Skin of body (tissue), 2 donors: ENCODE data around the gene SPTBN4. TPM values are rescaled to one million over a fixed set of nuclear protein-coding genes. Genes with fewer than 3 reads are reported as not detected.
"Not testable (repeated sequence)": the region's sequence is repeated elsewhere in the genome, so short reads cannot be mapped to it uniquely, and the experiment has no call there.

Source experiments
- DNase-seq: peaks from one replicate; lab custom pipeline; 2025; lab: John Stamatoyannopoulos, UW
- total RNA-seq: library from RNA; depleted of rRNA; stranded (reverse); fragments of >200 nt; gene quantifications from one replicate; pipeline ENCODE4 v1.2.3, GENCODE V29; 2014

The SPTBN4 gene
- total RNA-seq, 1 donor from 2014 or later = 1.2 TPM

DNA sequence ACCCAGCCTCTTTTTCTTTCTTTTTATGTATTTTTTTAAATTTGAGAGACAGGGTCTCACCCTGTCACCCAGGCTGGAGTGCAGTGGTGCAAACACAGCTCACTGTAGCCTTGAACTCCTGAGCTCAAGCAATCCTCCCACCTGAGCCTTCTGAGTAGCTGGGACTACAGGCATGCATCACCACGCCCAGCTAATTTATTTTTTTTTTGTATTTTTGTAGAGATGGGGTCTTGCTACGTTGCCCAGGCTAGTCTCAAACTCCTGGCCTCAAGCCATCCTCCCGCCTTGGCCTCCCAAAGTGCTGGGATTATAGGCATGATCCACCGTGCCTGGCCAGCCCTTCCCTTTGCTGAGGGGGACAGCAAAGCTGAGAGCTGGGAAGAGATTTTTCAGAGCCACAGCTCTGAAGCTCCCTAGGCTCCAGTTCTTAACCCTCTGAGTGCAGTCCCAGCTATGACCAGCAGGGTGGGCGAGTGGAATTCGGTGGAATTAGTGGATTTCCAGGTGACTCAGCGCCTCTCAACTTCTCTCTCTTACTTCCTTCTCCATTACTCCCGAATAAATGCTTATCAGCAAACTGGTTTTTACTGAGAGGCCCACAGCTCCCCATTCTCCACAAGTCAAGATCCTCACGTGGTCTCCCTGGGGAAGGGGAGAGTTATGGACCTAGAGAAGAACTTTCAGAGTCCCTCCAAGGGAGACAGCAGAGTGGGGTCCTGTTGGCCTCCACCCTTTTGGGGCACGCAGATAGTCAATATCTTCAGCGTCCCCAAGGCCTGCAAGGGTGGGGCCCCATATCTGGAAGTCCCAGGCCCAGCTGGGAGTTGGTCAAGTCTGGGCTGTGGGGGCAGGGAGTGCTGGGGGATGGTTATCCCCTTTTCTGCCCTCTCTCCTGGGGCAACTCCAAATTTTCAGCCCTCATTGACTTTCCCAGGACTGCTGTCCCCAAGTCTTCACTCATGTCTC, 2.5 kb upstream of the SPTBN4 start:
- peak; percentile 70 for DNase-seq

- DNase-seq = peak; percentile 55
Measured at GRCh38 chr19:40465025-40465556, 1.7 kb upstream of the SPTBN4 start.

DNA sequence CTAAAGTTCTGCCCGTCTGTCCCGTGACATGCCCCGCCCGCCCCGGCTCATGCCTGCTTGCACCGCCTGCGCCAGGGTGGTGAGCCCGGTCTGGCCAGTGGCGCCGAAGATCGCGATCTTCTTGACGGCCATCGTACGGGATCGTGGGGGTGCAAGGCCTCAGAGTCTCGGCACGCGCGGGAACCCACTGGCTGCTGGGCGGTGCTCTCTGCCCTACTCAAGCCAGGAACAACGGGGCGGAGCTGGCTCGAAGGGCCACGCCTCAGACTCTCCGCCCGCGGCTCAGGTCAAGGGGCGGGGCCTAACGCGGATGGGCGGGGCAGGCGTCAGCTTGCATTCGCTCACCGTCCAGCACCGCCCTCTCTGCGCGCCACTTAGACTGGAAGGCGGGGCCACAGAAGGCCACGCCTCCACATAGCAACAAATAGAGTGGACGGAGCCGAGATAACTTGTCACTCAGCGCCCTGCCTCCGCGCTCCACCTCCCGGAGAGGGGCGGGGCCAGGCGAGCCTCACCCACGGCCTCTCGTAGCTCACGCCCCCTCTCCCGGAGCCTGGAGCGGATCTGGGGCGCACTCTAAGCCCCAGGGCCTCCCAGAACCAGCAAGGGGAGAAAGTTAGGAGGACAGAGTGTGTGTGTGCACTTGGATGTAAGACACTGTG, 1.1 kb upstream of the SPTBN4 start, which contains the start of gene BLVRB:
TSS of gene BLVRB (minus strand) at position 189 of the 662 bp plus-strand sequence. CDS start at position 132, 57 bp downstream.
- peak; percentile 97 for DNase-seq

DNA sequence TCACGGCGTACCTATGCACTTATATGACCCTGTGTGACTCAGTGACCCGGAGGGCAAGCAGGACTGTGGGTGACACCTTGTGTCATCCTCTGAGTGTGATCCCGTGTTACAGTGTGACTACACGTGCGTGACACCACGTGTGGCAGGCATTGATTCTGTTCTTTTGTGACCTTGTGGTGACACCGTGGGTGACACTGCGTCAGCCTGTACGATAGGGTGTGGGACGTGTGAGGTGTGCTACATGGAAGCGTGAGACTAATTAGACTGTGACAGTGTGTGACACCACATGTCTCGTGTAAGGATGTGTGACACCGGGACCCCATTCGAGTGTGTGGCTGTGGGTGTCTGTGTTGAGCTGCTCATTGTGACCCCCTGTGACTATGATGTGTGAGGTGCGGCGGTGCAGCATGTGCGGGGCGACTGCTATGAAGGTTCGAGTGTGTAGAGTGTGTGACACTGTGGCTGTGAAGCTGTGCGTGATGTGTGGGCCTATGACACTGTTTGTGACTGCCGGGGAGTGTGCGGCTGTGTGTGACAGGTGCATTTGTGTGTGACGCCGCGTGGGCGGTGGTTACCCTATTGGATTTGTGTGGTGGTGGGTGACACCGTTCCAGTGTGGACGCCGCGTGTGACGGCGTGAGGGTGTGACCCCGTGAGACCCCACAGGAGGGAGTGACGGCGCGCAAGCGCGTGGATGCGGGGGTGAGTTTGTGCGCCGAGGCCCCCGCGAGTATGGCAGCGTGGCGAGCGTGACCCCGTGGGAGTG, 399 bp upstream of the SPTBN4 start:
- DNase-seq = peak; percentile 55

GRCh38 chr19:40469011-40469410, 2.2 kb downstream of the SPTBN4 start:
- DNase-seq = no peak

DNA sequence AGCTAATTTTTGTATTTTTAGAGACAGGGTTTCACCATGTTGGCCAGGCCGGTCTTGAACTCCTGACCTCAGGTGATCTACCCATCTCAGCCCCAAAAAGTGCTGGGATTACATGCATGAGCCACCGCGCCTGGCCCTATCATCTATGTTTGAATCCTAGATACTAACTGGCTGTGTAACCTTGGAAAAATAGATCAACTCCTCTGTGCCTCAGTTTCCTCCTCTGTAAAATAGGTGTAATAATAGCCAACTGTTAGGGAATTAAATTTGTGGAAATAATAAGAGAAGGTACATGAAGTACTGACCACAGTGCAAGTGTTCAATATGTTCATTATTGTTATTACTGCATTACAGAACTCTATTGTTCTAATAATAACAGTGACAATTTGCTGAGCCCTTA, 4.3 kb downstream of the SPTBN4 start:
- DNase-seq = no peak

DNA sequence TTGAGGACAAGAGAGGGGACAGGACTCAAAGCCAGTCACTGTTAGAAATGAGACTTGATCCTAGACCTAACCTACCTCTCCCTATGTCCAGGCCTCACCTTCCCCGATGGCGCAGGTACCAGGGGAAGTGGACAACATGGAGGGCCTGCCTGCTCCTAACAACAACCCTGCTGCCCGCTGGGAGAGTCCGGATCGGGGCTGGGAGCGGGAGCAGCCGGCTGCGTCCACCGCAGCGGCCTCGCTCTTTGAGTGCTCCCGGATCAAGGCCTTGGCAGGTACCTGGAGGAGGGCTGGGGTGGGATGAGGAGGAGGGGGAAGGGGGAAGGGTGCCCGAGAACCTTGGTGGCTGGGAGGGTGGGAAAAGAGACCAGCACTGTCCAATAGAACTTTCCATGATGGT, 5.7 kb downstream of the SPTBN4 start:
- DNase-seq = no peak

DNA sequence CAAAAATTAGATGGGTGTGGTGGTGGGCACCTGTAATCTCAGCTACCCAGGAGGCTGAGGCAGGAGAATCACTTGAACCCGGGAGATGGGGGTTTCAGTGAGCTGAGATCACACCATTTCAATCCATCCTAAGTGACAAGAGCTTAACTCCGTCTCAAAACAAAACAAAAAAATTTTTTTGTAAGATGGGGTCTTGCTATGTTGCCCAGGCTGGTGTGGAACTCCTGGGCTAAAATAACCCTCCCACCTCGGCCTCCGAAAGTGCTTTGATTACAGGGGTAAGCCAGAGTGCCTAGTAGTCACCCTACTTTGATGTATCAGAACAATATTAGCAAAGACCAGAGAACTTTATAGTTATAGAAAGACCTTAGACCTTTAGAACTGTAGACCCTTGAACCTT, 7.9 kb downstream of the SPTBN4 start:
- no peak for DNase-seq

DNA sequence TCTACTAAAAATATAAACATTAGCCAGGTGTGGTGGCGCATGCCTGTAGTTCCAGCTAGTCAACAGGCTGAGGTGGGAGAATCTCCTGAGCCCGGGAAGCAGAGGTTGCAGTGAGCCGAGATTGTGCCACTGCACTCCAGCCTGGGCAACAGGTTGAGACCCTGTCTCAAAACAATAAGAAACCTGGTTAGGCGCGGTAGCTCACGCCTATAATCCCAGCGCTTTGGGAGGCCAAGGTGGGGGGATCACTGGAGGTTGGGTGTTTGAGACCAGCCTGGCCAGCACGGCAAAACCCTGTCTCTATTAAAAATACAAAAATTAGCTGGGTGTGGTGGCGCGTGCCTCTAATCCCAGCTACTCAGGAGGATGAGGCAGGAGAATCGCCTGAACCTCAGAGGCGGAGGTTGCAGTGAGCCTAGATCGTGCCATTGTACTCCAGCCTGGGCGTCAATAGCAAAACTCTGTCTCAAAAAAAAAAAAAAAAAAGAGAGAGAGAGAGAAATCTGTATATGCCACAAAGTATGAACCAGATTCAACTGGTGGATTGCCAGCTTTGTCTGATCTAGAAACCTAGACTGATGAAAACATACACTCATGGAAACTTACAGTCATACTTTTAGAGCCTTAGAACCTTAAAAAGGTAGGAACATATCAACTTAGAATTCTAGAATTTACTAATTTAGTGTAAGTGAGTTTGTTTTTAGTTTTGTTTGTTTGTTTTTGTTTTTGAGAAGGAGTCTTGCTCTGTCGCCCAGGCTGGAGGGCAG, 9.3 kb downstream of the SPTBN4 start:
- DNase-seq = not testable (repeated sequence)

DNA sequence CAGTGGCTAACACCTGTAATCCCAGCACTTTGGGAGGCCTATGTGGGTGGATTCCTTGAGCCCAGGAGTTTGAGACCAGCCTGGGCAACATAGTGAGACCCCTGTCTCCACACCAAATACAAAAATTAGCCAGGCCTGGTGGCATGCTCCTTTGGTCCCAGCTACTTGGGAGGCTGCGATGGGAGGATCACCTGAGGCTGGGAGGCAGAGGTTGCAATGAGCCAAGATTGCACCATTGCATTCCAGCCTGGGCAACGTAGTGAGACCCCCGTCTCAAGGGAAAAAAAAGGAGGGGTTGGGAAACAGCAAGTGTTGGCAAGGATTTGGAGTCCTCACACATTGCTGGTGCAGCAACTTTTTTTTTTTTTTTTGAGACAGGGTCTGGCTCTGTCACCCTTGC, 19.2 kb downstream of the SPTBN4 start:
- no peak for DNase-seq

DNA sequence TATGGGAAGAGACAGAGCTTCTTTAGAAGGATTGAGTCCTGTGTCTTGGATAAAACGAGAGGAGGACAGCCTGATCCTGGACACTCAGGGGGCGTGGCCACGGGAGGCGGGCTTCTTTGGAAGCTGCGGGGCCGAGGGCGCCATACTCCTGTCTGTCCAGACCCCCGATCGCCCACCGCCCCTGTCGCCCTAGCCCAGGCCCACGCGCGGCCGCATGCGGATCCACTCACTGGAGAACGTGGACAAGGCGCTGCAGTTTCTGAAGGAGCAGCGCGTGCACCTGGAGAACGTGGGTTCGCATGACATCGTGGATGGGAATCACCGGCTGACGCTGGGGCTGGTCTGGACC, 23.1 kb downstream of the SPTBN4 start:
- no peak for DNase-seq

DNA sequence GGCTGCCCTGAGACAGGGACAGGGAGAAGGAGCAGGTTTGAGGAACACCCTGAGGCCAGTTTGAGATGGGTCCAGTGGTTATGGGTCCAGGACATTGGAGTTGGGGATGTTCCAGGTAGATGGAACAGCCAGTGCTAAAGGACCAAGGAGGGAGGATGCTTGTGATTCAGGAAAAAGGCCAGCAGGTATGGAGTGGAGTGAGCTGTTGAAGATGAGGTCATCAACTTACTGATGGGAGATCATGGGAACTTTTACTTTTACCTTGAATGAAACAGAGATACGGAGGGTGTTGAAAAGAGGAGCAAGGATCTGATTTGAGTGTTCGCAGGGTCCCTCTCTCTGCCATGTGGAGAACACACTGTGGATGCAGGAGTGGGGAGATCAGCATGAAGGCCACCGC, 25.5 kb downstream of the SPTBN4 start:
- DNase-seq = no peak

DNA sequence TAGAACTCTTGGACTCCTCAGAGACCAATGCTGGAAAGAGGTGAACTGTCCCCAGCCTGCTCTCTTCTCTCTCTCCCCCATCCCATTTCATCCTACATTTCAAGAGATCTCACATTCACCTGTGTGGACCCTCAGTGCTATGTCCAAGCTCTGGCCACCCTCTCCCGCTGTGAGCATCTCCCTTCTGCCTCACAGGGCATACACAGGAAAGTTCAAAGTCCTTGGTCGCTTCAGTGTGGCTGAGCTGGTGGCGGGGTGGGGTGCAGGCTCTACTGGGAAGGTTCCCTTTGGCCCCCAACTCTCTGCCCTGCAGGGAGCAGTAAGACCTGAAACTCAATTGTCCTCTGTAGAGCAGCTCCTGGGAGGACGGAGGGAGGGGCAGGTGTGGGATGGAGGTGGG, 27.0 kb downstream of the SPTBN4 start:
- DNase-seq = no peak

DNA sequence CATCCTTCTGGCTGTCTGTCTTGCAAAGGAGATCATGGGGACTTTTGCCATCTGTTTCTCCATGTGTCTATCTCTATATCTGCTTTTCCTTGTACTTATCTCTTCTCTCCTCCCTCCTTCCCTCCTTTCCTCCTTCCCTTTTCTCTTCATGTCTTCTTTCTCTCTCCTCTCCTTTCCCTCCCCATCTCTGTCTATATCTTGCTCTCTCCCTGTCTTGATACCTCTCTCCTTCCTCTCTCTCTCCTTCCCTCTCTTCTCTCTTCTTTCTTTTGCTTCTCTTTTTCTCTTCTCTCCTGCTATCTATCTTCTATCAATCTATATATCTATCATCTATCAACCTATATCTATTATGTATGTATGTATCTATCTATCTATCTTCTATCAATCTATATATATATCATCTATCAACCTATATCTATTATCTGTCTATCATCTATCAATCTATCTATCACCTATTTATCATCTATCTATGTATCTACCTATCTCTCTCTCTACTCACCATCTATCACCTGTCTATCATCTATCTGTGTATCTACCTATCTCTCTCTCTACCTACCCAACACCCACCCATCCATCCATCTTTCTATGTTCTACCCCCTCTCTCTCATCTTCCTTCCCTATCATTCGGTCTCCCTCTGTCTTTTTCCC, 27.5 kb downstream of the SPTBN4 start:
- DNase-seq = no peak

DNA sequence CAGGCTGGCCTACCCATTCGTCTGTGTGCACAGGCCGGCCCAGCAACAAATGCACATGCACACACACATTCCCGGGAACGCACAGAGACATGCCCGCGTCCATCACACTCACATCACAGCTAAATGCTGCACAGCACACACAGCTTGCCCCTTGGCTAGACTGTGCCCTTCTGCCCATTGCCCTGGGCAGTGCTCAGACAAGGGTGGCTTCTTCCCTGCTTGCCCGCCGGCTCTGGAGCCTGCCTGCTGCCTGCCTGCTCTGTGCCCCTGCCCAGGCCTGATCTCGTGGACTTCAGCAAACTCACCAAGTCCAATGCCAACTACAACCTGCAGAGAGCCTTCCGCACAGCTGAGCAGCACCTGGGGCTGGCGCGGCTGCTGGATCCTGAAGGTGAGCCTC, 30.4 kb downstream of the SPTBN4 start:
- no peak for DNase-seq

- DNase-seq = no peak
Measured at GRCh38 chr19:40499320-40499719, 32.5 kb downstream of the SPTBN4 start.

GRCh38 chr19:40500678-40501530, 34.1 kb downstream of the SPTBN4 start:
- not testable (repeated sequence) for DNase-seq

- no peak for DNase-seq
Measured at GRCh38 chr19:40501599-40501998, 34.8 kb downstream of the SPTBN4 start.

DNA sequence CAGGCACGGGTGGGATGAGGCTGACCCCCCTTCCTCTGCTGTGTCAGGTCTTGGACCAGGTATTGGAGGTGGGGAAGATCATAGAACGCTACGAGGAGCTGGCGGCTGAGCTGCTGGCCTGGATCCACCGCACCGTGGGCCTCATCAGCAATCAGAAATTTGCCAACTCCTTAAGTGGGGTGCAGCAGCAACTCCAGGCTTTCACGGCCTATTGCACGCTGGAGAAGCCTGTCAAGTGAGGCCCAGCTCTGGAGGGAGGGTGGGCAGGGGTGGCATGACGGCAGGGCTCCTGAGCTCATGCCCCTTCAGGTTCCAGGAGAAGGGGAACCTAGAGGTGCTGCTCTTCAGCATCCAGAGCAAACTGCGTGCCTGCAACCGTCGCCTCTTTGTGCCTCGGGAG, 35.3 kb downstream of the SPTBN4 start:
- no peak for DNase-seq
